HG03039 (cell line): ENCODE data around the gene OLAH.
"Not testable (repeated sequence)": the region's sequence is repeated elsewhere in the genome, so short reads cannot be mapped to it uniquely, and the experiment has no call there.

Source experiments
- ATAC-seq: cut with Tn5 transposase; IDR thresholded peaks from one replicate; pipeline ENCODE4 v1.9.1; 2021; ENCODE audit warnings: mild to moderate bottlenecking, moderate library complexity; ENCODE audit not compliant: unreplicated experiment

OLAH gene

GRCh38 chr10:15043674-15044073 lies at the start of gene OLAH:
Gene OLAH, plus strand, starts transcription at chr10:15043943. Its CDS starts 3,346 bp downstream, at chr10:15047289.
- ATAC-seq, result no peak

- ATAC-seq, result no peak
Measured at GRCh38 chr10:14995964-14996565, 47.7 kb upstream of the OLAH start.

GRCh38 chr10:15013530-15013929 lies 30.2 kb upstream of the OLAH start:
- ATAC-seq, result not testable (repeated sequence)

GRCh38 chr10:15015451-15015850 lies 28.3 kb upstream of the OLAH start:
- no peak for ATAC-seq

- ATAC-seq, result not testable (repeated sequence)
Measured at GRCh38 chr10:15020966-15021365, 22.8 kb upstream of the OLAH start.

GRCh38 chr10:15023079-15023478 lies 20.7 kb upstream of the OLAH start:
- not testable (repeated sequence) for ATAC-seq

- ATAC-seq, result not testable (repeated sequence)
Measured at GRCh38 chr10:15024017-15025004, 19.4 kb upstream of the OLAH start.

GRCh38 chr10:15025040-15025439 lies 18.7 kb upstream of the OLAH start:
- not testable (repeated sequence) for ATAC-seq

GRCh38 chr10:15027741-15028140 lies 16.0 kb upstream of the OLAH start:
- ATAC-seq, result no peak

GRCh38 chr10:15035385-15036301 lies 8.1 kb upstream of the OLAH start:
- ATAC-seq, result no peak

GRCh38 chr10:15037691-15038090 lies 6.1 kb upstream of the OLAH start:
- ATAC-seq, result no peak

- no peak for ATAC-seq
Measured at GRCh38 chr10:15038416-15038815, 5.3 kb upstream of the OLAH start.

- no peak for ATAC-seq
Measured at GRCh38 chr10:15045380-15045779, 1.6 kb downstream of the OLAH start.

GRCh38 chr10:15046626-15047025 lies 2.9 kb downstream of the OLAH start:
- ATAC-seq, result no peak

GRCh38 chr10:15049533-15049932 lies 5.8 kb downstream of the OLAH start:
- ATAC-seq, result no peak

GRCh38 chr10:15052121-15052520 lies 8.4 kb downstream of the OLAH start:
- no peak for ATAC-seq

GRCh38 chr10:15053061-15053460 lies 9.3 kb downstream of the OLAH start:
- no peak for ATAC-seq

- no peak for ATAC-seq
Measured at GRCh38 chr10:15058689-15059088, 14.9 kb downstream of the OLAH start.

GRCh38 chr10:15059914-15060313 lies 16.2 kb downstream of the OLAH start:
- ATAC-seq, result no peak

- no peak for ATAC-seq
Measured at GRCh38 chr10:15060638-15061037, 16.9 kb downstream of the OLAH start.

- no peak for ATAC-seq
Measured at GRCh38 chr10:15067154-15067553, 23.4 kb downstream of the OLAH start.
